ENCODE data around the gene MED25.

Gene MED25

DNA sequence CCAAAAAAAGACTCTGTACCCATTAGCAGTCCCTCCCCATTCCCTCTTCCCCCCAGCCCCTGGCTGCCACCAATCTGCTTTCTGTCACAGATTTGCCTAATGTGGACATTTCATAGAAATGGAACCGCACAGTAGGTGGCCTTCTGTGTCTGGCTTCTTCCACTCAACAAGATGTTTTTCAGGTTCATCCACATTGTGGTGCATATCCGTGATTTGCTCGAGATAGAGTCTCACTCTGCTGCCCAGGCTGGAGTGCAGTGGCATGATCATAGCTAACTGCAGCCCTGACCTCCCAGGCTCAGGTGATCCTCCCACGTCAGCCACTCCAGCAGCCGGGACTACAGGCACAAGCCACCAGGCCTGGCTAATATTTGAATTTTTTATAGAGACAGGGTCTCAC lies 30.3 kb upstream of the MED25 start:
- DNase-seq (ENCODE audit: extremely low read depth, low read depth), result no peak
- TF ChIP-seq, protein P1, sequence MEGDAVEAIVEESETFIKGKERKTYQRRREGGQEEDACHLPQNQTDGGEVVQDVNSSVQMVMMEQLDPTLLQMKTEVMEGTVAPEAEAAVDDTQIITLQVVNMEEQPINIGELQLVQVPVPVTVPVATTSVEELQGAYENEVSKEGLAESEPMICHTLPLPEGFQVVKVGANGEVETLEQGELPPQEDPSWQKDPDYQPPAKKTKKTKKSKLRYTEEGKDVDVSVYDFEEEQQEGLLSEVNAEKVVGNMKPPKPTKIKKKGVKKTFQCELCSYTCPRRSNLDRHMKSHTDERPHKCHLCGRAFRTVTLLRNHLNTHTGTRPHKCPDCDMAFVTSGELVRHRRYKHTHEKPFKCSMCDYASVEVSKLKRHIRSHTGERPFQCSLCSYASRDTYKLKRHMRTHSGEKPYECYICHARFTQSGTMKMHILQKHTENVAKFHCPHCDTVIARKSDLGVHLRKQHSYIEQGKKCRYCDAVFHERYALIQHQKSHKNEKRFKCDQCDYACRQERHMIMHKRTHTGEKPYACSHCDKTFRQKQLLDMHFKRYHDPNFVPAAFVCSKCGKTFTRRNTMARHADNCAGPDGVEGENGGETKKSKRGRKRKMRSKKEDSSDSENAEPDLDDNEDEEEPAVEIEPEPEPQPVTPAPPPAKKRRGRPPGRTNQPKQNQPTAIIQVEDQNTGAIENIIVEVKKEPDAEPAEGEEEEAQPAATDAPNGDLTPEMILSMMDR (IDR thresholded peaks at IDR 0.05; ENCODE audit: low read depth, low read length), result no peak

DNA sequence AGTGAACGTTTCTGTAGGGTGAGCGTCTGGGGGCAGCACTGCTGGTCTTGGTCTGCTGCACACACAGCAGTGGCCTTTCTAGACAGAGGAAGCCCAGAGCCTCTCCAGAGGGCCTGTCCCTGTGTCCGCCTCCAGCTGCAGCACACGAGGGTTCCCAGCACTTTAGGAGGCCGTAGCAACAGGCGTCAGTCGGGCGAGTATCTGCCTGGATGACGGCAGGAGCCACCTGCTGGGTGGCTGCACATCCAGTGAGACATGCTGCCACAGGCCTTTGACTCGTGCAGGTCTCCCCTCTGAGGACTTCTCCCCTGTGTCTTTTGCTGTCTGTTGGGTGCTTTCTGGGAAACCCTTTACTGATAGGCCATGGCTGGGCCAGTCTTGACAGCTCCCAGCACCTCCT lies 29.2 kb upstream of the MED25 start:
- DNase-seq (ENCODE audit: extremely low read depth, low read depth), result no peak
- TF ChIP-seq, protein P1 (IDR thresholded peaks at IDR 0.05; ENCODE audit: low read depth, low read length), result no peak

DNA sequence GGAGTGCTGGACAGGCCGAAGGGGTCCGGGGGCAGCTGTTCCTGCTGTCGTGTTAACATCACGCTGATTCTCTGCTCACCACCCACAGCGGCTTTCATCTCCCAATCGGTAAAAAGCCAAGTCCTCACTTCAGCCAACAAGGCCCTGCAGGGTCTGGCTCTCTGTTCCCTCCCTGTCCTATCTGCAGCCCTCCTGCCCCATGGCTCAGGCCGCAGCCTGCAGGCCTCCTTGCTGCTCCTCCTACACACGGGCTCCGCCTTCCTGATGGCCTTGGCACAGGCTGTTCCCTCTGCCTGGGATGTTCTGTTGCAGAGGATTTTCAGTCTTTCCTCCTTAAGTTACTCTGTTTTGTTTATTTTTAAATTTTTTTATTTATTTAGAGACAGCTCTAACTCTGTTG lies 27.2 kb upstream of the MED25 start:
- peak; percentile 29 for DNase-seq (ENCODE audit: extremely low read depth, low read depth)
- TF ChIP-seq, protein P1 (IDR thresholded peaks at IDR 0.05; ENCODE audit: low read depth, low read length), result no peak

DNA sequence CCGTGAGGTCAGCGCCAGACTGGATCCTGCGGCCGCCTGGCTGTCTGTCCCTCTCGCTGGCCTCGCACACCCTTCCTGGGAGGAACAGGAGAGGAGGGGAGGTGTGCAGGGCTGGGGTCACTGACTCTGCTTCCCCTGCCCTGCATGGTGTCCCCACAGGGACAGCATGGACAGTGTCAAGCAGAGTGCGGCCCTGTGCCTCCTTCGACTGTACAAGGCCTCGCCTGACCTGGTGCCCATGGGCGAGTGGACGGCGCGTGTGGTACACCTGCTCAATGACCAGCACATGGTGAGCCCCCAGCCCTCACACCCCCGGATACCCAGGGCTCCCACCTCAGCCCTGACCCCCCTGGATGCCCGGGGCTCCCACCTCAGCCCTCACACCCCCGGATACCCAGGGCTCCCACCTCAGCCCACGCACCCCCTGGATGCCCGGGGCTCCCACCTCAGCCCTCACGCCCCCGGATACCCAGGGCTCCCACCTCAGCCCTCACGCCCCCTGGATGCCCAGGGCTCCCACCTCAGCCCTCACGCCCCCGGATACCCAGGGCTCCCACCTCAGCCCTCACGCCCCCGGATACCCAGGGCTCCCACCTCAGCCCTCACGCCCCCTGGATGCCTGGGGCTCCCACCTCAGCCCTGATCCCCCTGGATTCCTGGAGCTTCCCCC lies 26.2 kb upstream of the MED25 start:
- TF ChIP-seq, protein P1 (IDR thresholded peaks at IDR 0.05; ENCODE audit: low read depth, low read length), result no peak
- no peak for DNase-seq (ENCODE audit: extremely low read depth, low read depth)

DNA sequence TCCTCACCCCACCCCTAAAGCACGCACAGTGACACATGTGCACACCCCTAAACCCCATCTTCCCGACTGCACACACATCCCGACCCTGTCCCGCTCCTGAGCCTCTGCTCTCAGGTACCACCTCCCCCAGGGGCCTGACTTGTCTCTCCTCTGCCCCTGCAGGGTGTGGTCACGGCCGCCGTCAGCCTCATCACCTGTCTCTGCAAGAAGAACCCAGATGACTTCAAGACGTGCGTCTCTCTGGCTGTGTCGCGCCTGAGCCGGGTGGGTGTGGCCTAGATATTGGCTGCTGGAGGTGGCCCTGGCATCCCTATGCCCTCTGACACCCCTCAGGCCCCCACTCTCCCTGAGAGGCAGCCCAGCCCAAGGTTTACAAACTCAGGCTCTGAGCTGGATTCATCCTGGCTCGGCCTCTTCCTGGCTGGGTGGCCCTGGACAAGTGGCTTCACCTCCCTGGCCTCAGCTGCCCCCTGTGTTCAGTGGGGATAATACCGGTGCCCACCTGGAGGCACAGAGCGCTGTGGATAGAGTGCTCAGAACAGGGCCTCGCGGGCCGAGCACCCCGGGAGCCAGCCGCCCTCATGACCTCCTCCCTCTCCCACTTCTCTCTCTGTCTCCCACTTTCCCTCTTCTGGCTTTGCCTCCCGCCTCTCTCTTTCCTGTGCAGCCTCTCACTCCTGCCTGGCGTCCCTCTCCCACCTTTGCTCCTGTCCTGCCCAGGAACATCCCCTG lies 25.1 kb upstream of the MED25 start:
- DNase-seq (ENCODE audit: extremely low read depth, low read depth), result no peak
- TF ChIP-seq, protein P1 (IDR thresholded peaks at IDR 0.05; ENCODE audit: low read depth, low read length), result no peak

DNA sequence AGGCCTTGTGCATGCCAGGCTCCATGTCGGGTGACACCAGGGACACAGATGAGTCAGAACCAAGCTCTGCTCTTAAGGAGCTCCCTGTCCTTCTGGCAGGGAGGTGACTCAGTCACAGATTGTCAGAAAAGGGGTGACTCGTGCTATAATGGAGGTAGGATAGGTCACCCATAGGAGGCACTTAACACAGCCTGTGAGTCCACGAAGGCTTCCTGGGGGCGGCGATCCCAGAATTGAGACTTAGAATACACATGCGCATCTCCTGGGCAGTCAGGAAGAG lies 24.6 kb upstream of the MED25 start:
- no peak for DNase-seq (ENCODE audit: extremely low read depth, low read depth)
- TF ChIP-seq, protein P1 (IDR thresholded peaks at IDR 0.05; ENCODE audit: low read depth, low read length), result no peak

DNA sequence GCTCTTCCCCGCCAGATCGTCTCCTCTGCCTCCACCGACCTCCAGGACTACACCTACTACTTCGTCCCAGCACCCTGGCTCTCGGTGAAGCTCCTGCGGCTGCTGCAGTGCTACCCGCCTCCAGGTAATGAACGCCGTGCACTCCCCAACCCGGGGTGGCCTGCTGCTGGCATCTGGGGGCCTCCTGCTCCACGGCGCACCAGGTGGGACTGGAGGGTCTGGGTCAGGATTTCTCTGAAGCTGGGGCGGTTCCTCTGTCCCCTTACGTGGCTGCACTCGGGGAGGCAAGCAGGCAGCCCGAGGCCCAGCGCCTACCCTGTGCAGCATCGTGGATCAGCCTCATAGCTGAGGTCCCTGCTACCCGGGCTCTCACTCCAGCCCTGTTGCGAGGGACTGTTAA lies 22.5 kb upstream of the MED25 start:
- TF ChIP-seq, protein P1 (IDR thresholded peaks at IDR 0.05; ENCODE audit: low read depth, low read length), result no peak
- no peak for DNase-seq (ENCODE audit: extremely low read depth, low read depth)
